MCF 10A (cell line): ENCODE measurements around the gene AIDA. TPM values are rescaled to one million over a fixed set of nuclear protein-coding genes. Genes with fewer than 3 reads are reported as not detected.

ENCODE experiments used
- total RNA-seq: library from RNA; stranded (reverse); gene quantifications from 2 replicates; pipeline ENCODE4 v1.2.3, GENCODE V29; 2022

The AIDA gene
- total RNA-seq, 1 experiment from 2014 or later, result 133 TPM

Other genes with a start within 250 kb of the AIDA start
- gene HHIPL2, start 164.4 kb downstream of the AIDA start, total RNA-seq, result 1.1 and 1.7 TPM in 2 replicates
- gene TAF1A, start 122.6 kb downstream of the AIDA start, total RNA-seq, result 38.2 and 39.3 TPM in 2 replicates
- 166 and 203 TPM in 2 replicates for gene MIA3, start 94.4 kb downstream of the AIDA start, total RNA-seq
- 115 and 152 TPM in 2 replicates for gene BROX, start 73 bp upstream of the AIDA start, total RNA-seq
- 0.74 TPM in 1 of 2 replicates, not detected in the other for gene FAM177B, start 24.7 kb upstream of the AIDA start, total RNA-seq
- gene DISP1, start 102.5 kb upstream of the AIDA start, total RNA-seq, result 6.7 and 7.6 TPM in 2 replicates